Peyer's patch (tissue), 4 donors: Measurements from ENCODE around the gene NACC2.

ENCODE experiments used
- POLR2A ChIP-seq, 2 donors: fragments of 450-650 bp; IDR thresholded peaks; one replicate each; pipeline ENCODE4 v1.5.1; 2017; ENCODE audit warnings: antibody characterized with exemption in 2 of 2, mild to moderate bottlenecking in 2 of 2, moderate library complexity in 2 of 2
- TF ChIP-seq, protein P1 (sequence below), 6 experiments: fragments of 450-650 bp in 4 of 6; fragments of 200-600 bp in 2 of 6; sonication (generic) in 1 of 6; IDR thresholded peaks; one replicate each; pipeline ENCODE4 v1.5.1; 2017 to 2019; ENCODE audit warnings: antibody characterized with exemption in 6 of 6, mild to moderate bottlenecking in 3 of 6, moderate library complexity in 1 of 6

DNA sequence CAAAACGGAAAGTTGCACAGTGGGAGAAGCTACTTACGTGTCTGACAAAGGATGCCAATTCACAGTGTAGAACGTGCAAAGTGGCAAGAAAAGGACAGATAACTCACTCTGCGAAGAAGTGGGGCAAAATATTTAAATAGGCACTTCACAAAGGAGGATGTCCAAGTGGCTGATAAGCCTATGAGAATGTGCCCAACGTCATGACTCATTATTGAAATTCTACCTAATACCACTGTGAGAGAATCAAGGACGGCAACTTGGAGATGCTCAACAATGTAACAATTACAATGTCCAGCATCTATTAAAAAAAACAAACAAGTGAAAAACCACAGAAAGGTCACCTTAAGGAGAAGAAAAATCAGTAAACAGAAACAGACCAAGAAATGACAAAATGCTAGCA is 59.0 kb downstream of the NACC2 start:
- TF ChIP-seq, protein P1, sequence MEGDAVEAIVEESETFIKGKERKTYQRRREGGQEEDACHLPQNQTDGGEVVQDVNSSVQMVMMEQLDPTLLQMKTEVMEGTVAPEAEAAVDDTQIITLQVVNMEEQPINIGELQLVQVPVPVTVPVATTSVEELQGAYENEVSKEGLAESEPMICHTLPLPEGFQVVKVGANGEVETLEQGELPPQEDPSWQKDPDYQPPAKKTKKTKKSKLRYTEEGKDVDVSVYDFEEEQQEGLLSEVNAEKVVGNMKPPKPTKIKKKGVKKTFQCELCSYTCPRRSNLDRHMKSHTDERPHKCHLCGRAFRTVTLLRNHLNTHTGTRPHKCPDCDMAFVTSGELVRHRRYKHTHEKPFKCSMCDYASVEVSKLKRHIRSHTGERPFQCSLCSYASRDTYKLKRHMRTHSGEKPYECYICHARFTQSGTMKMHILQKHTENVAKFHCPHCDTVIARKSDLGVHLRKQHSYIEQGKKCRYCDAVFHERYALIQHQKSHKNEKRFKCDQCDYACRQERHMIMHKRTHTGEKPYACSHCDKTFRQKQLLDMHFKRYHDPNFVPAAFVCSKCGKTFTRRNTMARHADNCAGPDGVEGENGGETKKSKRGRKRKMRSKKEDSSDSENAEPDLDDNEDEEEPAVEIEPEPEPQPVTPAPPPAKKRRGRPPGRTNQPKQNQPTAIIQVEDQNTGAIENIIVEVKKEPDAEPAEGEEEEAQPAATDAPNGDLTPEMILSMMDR (IDR thresholded peaks at IDR 0.05): no peak
- no peak for TF ChIP-seq POLR2A (IDR thresholded peaks at IDR 0.05)
